IPS-15b (cell line): Measurements from ENCODE around the gene CHSY1.

Experiments
- H3K27me3 ChIP-seq: one replicate; pipeline ENCODE4 v1.6.1; 2013; ENCODE audit warnings: low read length; ENCODE audit not compliant: control insufficient read depth, insufficient read depth
- H3K36me3 ChIP-seq: one replicate; pipeline ENCODE4 v1.6.1; 2013; ENCODE audit warnings: low read length; ENCODE audit not compliant: control insufficient read depth, insufficient read depth
- H3K4me1 ChIP-seq: one replicate; pipeline ENCODE4 v1.6.1; 2013; ENCODE audit warnings: mild to moderate bottlenecking, low read length; ENCODE audit not compliant: control insufficient read depth, insufficient read depth
- H3K4me3 ChIP-seq: one replicate; pipeline ENCODE4 v1.5.1; 2013; ENCODE audit warnings: low read depth, low read length
- H3K9ac ChIP-seq: one replicate; pipeline ENCODE4 v1.6.1; 2013; ENCODE audit warnings: low read depth, mild to moderate bottlenecking, low read length
- H3K9me3 ChIP-seq: one replicate; pipeline ENCODE4 v1.6.1; 2013; ENCODE audit warnings: mild to moderate bottlenecking, low read length; ENCODE audit not compliant: control insufficient read depth, insufficient read depth

Gene CHSY1

GRCh38 chr15:101148881-101149664, 102.8 kb downstream of the CHSY1 start:
- Histone ChIP-seq H3K9ac (no peak overlapping the region), H3K4me3 (no peak overlapping the region)

GRCh38 chr15:101148166-101148880, 103.5 kb downstream of the CHSY1 start:
- Histone ChIP-seq H3K9me3 (no peaks in the 10 kb centered on the region), H3K36me3 (no peaks in the 10 kb centered on the region), H3K4me3 (no peak overlapping the region), H3K27me3 (no peaks in the 10 kb centered on the region), H3K4me1 (no peaks in the 10 kb centered on the region), H3K9ac (no peak overlapping the region)

More at GRCh38 chr15:101148881-101149664, 102.8 kb downstream of the CHSY1 start:
- Histone ChIP-seq H3K9me3 (no peaks in the 10 kb centered on the region), H3K36me3 (no peaks in the 10 kb centered on the region), H3K4me1 (no peaks in the 10 kb centered on the region), H3K27me3 (no peaks in the 10 kb centered on the region)

GRCh38 chr15:101147181-101147580, 104.7 kb downstream of the CHSY1 start:
- no peak overlapping the region for H3K9ac ChIP-seq
- H3K4me3 ChIP-seq = no peak overlapping the region
- H3K36me3 ChIP-seq = no peaks in the 10 kb centered on the region
- no peaks in the 10 kb centered on the region for H3K4me1 ChIP-seq
- H3K9me3 ChIP-seq = no peaks in the 10 kb centered on the region
- no peaks in the 10 kb centered on the region for H3K27me3 ChIP-seq

- no peaks in the 10 kb centered on the region for H3K36me3 ChIP-seq
- H3K9ac ChIP-seq = no peak overlapping the region
- no peaks in the 10 kb centered on the region for H3K9me3 ChIP-seq
- H3K4me3 ChIP-seq = no peak overlapping the region
- H3K4me1 ChIP-seq = no peaks in the 10 kb centered on the region
- no peaks in the 10 kb centered on the region for H3K27me3 ChIP-seq
These were observed 105.6 kb downstream of the CHSY1 start for GRCh38 chr15:101146118-101146702.

DNA sequence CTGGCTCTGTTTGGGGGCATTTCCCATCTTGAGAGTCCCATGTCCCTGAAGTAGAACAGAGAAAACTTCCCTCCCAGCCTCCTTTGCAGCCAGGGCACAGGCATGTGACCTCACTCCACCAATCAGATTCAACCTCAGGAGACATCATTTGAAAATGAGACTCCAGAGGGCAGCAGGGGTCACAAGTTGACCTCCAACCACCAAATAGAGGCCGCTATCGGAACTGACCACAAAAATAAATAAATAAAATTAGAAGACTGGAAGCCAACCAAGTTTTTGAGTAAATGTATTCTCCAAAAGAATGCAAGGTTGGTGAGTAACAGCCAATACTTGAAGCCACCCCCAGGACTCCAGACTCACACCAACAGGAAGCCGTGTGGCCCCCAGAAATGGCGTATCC, 106.5 kb downstream of the CHSY1 start:
- Histone ChIP-seq H3K9ac (no peak overlapping the region), H3K9me3 (no peaks in the 10 kb centered on the region), H3K27me3 (no peaks in the 10 kb centered on the region), H3K4me1 (no peaks in the 10 kb centered on the region), H3K36me3 (no peaks in the 10 kb centered on the region), H3K4me3 (no peak overlapping the region)

DNA sequence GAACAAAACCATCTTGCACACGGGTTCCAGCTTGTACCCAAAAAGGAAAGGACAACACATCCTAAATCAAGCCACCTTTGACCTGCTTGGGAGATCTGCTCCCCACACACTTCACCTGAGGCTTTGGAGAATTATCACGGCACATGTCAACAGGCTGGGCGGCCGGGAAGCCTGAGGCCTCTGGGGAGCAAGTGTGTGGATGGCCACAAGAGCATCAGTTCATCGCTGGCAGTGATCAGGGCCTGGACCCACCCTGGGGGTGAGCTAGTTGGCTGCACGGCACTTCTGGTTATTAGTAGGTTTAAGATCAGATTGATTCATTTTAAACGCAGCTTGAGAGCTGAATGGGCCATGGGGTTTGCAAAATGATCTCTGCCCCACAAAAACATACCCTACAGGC, 108.5 kb downstream of the CHSY1 start:
- H3K27me3 ChIP-seq = no peaks in the 10 kb centered on the region
- no peak overlapping the region for H3K4me3 ChIP-seq
- H3K9ac ChIP-seq = no peak overlapping the region
- H3K4me1 ChIP-seq = no peaks in the 10 kb centered on the region
- no peaks in the 10 kb centered on the region for H3K9me3 ChIP-seq
- H3K36me3 ChIP-seq = no peaks in the 10 kb centered on the region

DNA sequence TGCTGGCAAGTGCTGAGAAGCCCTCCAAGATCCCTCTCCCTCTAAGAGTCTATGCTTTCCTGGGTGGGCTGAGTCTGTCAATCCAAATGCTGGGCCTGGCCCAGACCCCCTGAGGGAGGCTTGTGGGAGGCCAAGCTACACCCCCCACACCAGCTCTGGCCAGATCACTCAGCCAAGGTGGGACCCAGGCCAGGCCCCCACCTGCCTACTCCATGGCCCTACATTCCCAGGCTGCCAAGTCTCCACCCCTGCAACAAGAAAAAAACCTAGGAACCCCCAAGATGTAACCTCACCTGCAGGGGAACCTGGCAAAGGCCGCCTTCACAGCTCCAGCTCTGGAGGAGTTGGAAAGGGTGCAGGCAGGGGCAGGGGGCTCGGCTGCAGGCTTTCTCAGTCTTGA, 109.1 kb downstream of the CHSY1 start:
- Histone ChIP-seq H3K4me1 (no peaks in the 10 kb centered on the region), H3K9ac (no peak overlapping the region), H3K36me3 (no peaks in the 10 kb centered on the region), H3K27me3 (no peaks in the 10 kb centered on the region), H3K9me3 (no peaks in the 10 kb centered on the region), H3K4me3 (no peak overlapping the region)

GRCh38 chr15:101141926-101142527, 109.8 kb downstream of the CHSY1 start:
- no peaks in the 10 kb centered on the region for H3K36me3 ChIP-seq
- no peak overlapping the region for H3K4me3 ChIP-seq
- H3K4me1 ChIP-seq = no peaks in the 10 kb centered on the region
- no peaks in the 10 kb centered on the region for H3K27me3 ChIP-seq
- no peaks in the 10 kb centered on the region for H3K9me3 ChIP-seq
- no peak overlapping the region for H3K9ac ChIP-seq

GRCh38 chr15:101140697-101141065, 111.2 kb downstream of the CHSY1 start:
- H3K9me3 ChIP-seq = no peaks in the 10 kb centered on the region
- H3K4me1 ChIP-seq = no peaks in the 10 kb centered on the region
- no peaks in the 10 kb centered on the region for H3K27me3 ChIP-seq
- no peak overlapping the region for H3K4me3 ChIP-seq
- H3K9ac ChIP-seq = no peak overlapping the region
- no peaks in the 10 kb centered on the region for H3K36me3 ChIP-seq

- H3K27me3 ChIP-seq = no peaks in the 10 kb centered on the region
- H3K9ac ChIP-seq = no peak overlapping the region
- H3K9me3 ChIP-seq = no peaks in the 10 kb centered on the region
- no peaks in the 10 kb centered on the region for H3K36me3 ChIP-seq
- H3K4me3 ChIP-seq = no peak overlapping the region
- no peaks in the 10 kb centered on the region for H3K4me1 ChIP-seq
These were observed 111.7 kb downstream of the CHSY1 start for GRCh38 chr15:101139986-101140696.
